DOHH2 (cell line): ENCODE results near the gene STRN4.

ENCODE experiments used
- H3F3A ChIP-seq: fragments of 200-600 bp; sonication (generic), shearing (Covaris generic); 2 replicates; pipeline ENCODE4 v1.6.0; 2016; ENCODE audit warnings: antibody characterized with exemption, mild to moderate bottlenecking; ENCODE audit not compliant: control insufficient read depth, insufficient read depth
- H3K27ac ChIP-seq: fragments of 200-600 bp; sonication (generic); 2 replicates; pipeline ENCODE4 v1.5.1; 2014; ENCODE audit warnings: low read depth, mild to moderate bottlenecking, low read length, moderate library complexity
- H3K27me3 ChIP-seq: fragments of 200-600 bp; sonication (generic); 2 replicates; pipeline ENCODE4 v1.6.1; 2014; ENCODE audit warnings: mild to moderate bottlenecking, low read length, mixed read lengths; ENCODE audit not compliant: control insufficient read depth
- H3K36me3 ChIP-seq: fragments of 200-600 bp; sonication (generic); 2 replicates; pipeline ENCODE4 v1.6.1; 2014; ENCODE audit warnings: mild to moderate bottlenecking, low read length, moderate library complexity, mixed read lengths; ENCODE audit not compliant: control insufficient read depth
- H3K4me1 ChIP-seq: fragments of 200-600 bp; sonication (generic); 2 replicates; pipeline ENCODE4 v1.6.1; 2014; ENCODE audit warnings: mild to moderate bottlenecking, low read length, mixed read lengths; ENCODE audit not compliant: control insufficient read depth
- H3K4me2 ChIP-seq: fragments of 200-600 bp; sonication (generic); 2 replicates; pipeline ENCODE4 v1.6.0; 2014; ENCODE audit warnings: mild to moderate bottlenecking, low read length, moderate library complexity
- H3K4me3 ChIP-seq: fragments of 200-600 bp; sonication (generic); 2 replicates; pipeline ENCODE4 v1.5.1; 2014; ENCODE audit warnings: mild to moderate bottlenecking, low read length, mixed read lengths
- H3K79me2 ChIP-seq: fragments of 200-600 bp; sonication (generic); 2 replicates; pipeline ENCODE4 v1.6.1; 2014; ENCODE audit warnings: mild to moderate bottlenecking, low read length, mixed read lengths; ENCODE audit not compliant: control insufficient read depth
- H3K9me2 ChIP-seq: fragments of 200-600 bp; sonication (generic); replicated peaks from 2 replicates; pipeline ENCODE4 v1.6.1; 2014; ENCODE audit warnings: mild to moderate bottlenecking, low read length, mixed read lengths; ENCODE audit not compliant: control insufficient read depth
- H3K9me3 ChIP-seq: fragments of 200-600 bp; sonication (generic); 2 replicates; pipeline ENCODE4 v1.6.1; 2014; ENCODE audit warnings: antibody characterized with exemption, low read length, mixed read lengths; ENCODE audit not compliant: control insufficient read depth, insufficient read depth
- H4K20me1 ChIP-seq: fragments of 200-600 bp; sonication (generic); 2 replicates; pipeline ENCODE4 v1.6.0; 2014; ENCODE audit warnings: low read depth, mild to moderate bottlenecking, antibody characterized with exemption, low read length, moderate library complexity; ENCODE audit not compliant: control insufficient read depth, insufficient read depth
- EZH2phosphoT487 ChIP-seq: fragments of 200-600 bp; sonication (generic); IDR thresholded peaks from 2 replicates; pipeline ENCODE4 v1.6.1; 2017; ENCODE audit warnings: borderline replicate concordance, mild to moderate bottlenecking, antibody characterized with exemption, low read length, moderate library complexity, mixed read lengths
- TF ChIP-seq, protein P1 (sequence below): fragments of 200-600 bp; sonication (generic); IDR thresholded peaks from one replicate; pipeline ENCODE4 v1.5.1; 2014; ENCODE audit warnings: antibody characterized with exemption, mild to moderate bottlenecking, low read depth, low read length; ENCODE audit not compliant: poor library complexity, severe bottlenecking

STRN4 gene

GRCh38 chr19:46717716-46718143 is 28.5 kb downstream of the STRN4 start:
- no peak for TF ChIP-seq EZH2phosphoT487
- TF ChIP-seq, protein P1, sequence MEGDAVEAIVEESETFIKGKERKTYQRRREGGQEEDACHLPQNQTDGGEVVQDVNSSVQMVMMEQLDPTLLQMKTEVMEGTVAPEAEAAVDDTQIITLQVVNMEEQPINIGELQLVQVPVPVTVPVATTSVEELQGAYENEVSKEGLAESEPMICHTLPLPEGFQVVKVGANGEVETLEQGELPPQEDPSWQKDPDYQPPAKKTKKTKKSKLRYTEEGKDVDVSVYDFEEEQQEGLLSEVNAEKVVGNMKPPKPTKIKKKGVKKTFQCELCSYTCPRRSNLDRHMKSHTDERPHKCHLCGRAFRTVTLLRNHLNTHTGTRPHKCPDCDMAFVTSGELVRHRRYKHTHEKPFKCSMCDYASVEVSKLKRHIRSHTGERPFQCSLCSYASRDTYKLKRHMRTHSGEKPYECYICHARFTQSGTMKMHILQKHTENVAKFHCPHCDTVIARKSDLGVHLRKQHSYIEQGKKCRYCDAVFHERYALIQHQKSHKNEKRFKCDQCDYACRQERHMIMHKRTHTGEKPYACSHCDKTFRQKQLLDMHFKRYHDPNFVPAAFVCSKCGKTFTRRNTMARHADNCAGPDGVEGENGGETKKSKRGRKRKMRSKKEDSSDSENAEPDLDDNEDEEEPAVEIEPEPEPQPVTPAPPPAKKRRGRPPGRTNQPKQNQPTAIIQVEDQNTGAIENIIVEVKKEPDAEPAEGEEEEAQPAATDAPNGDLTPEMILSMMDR = no peak
- H3K27me3 ChIP-seq = no peaks in the 10 kb centered on the region
- peaks cover 35% of the 10 kb centered on the region for H3F3A ChIP-seq
- H3K9me3 ChIP-seq = no peaks in the 10 kb centered on the region
- H4K20me1 ChIP-seq = no peaks in the 10 kb centered on the region
- H3K9me2 ChIP-seq = no peaks in the 10 kb centered on the region
- peaks cover 42% of the 10 kb centered on the region for H3K79me2 ChIP-seq
- H3K4me1 ChIP-seq = peaks cover 76% of the 10 kb centered on the region
- peaks cover 78% of the 10 kb centered on the region for H3K36me3 ChIP-seq
- peak overlapping the region; percentile 88 for H3K4me3 ChIP-seq
- peak overlapping the region; percentile 93 for H3K27ac ChIP-seq
- peak overlapping the region; percentile 100 for H3K4me2 ChIP-seq

- H3K4me3 ChIP-seq = peak within 1 kb of the TSS; percentile 88
- peaks cover 71% of the 10 kb centered on the region for H3K4me1 ChIP-seq
- peaks cover 47% of the 10 kb centered on the region for H3K79me2 ChIP-seq
- H3K27ac ChIP-seq = peak within 1 kb of the TSS; percentile 93
- no peaks in the 10 kb centered on the region for H3K27me3 ChIP-seq
- H3F3A ChIP-seq = peaks cover 35% of the 10 kb centered on the region
- peak within 1 kb of the TSS; percentile 100 for H3K4me2 ChIP-seq
- no peaks in the 10 kb centered on the region for H3K9me3 ChIP-seq
- no peaks in the 10 kb centered on the region for H4K20me1 ChIP-seq
- peaks cover 76% of the 10 kb centered on the region for H3K36me3 ChIP-seq
- no peak for TF ChIP-seq EZH2phosphoT487
- TF ChIP-seq, protein P1 = no peak
- H3K9me2 ChIP-seq = no peaks in the 10 kb centered on the region
Measured at GRCh38 chr19:46717034-46717715, 29.1 kb downstream of the STRN4 start, which contains the start of gene PRKD2. Gene PRKD2, minus strand, starts transcription at chr19:46717114. Its CDS starts 744 bp downstream, at chr19:46716370.

DNA sequence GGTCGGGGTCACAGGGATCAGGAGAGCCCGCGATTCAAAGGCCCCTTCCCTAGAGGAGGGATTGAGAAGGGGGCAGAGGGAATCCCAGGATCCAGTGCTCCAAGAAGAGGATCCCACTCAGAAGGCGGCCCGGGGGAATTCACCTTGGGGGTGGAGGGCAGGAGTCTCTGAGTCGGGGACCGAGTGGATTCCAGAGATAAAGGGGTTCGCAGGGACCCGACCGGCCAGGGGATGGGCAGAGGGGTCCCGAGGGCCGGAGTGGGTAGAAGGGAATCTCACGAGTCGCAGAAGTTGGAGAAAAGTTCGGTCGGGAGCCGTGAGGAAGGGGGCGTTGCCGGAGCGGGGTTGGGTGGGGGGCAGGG is 29.6 kb downstream of the STRN4 start:
- no peaks in the 10 kb centered on the region for H3K9me3 ChIP-seq
- TF ChIP-seq, protein P1 = no peak
- no peak for TF ChIP-seq EZH2phosphoT487
- no peaks in the 10 kb centered on the region for H3K27me3 ChIP-seq
- H4K20me1 ChIP-seq = no peaks in the 10 kb centered on the region
- H3K4me1 ChIP-seq = peaks cover 66% of the 10 kb centered on the region
- H3K36me3 ChIP-seq = peaks cover 71% of the 10 kb centered on the region
- H3K4me2 ChIP-seq = peak overlapping the region; percentile 100
- peaks cover 35% of the 10 kb centered on the region for H3F3A ChIP-seq
- peaks cover 47% of the 10 kb centered on the region for H3K79me2 ChIP-seq
- no peaks in the 10 kb centered on the region for H3K9me2 ChIP-seq
- H3K4me3 ChIP-seq = peak overlapping the region; percentile 88
- peak overlapping the region; percentile 93 for H3K27ac ChIP-seq
